ENCODE data around the gene SEMA5B. TPM values are rescaled to one million over a fixed set of nuclear protein-coding genes. Genes with fewer than 3 reads are reported as not detected.

SEMA5B gene
- total RNA-seq, 2 experiments from 2014 or later, result 0.22 TPM; not detected in 1

GRCh38 chr3:122984650-122985049 is 42.9 kb downstream of the SEMA5B start:
- Histone ChIP-seq H3K27ac (ENCODE audit: low read depth in 1 of 2, low read length in 2 of 2) (no peak overlapping the region), H3K4me1 (ENCODE audit: insufficient read depth, low read length) (no peaks in the 10 kb centered on the region), H3K9me3 (ENCODE audit: control insufficient read depth in 1 of 2, insufficient read depth in 1 of 2, low read length in 2 of 2) (no peaks in the 10 kb centered on the region), H3K4me3 (ENCODE audit: low read length) (no peak overlapping the region), H3K27me3 (ENCODE audit: control insufficient read depth in 1 of 2, insufficient read depth in 2 of 2, low read length in 2 of 2) (peaks cover 11 to 22% of the 10 kb centered on the region in 2 experiments), H3K36me3 (ENCODE audit: insufficient read depth, low read length) (no peaks in the 10 kb centered on the region)
- H3K9me3 Mint-ChIP-seq, result no peaks in the 10 kb centered on the region
- CTCF ChIA-PET, result no interaction called here
- H3K27me3 Mint-ChIP-seq, result peaks cover 21% of the 10 kb centered on the region
- no peak for DNase-seq
- H3K27ac Mint-ChIP-seq, result no peak overlapping the region
- H3K4me3 Mint-ChIP-seq, result no peak overlapping the region
- POLR2A ChIA-PET, result no interaction called here
- no peaks in the 10 kb centered on the region for H3K4me1 Mint-ChIP-seq (ENCODE audit: low read depth)
- no peak for ATAC-seq (ENCODE audit: poor library complexity)
- no peaks in the 10 kb centered on the region for H3K36me3 Mint-ChIP-seq (ENCODE audit: low read depth)
- intact Hi-C loops (cut with DNase I, micrococcal nuclease), result no loop called here
- no peak for TF ChIP-seq CTCF (IDR thresholded peaks at IDR 0.05)

GRCh38 chr3:122984007-122984406 is 43.6 kb downstream of the SEMA5B start:
- Mint-ChIP-seq H3K9me3 (no peaks in the 10 kb centered on the region), H3K4me3 (no peak overlapping the region), H3K27me3 (peaks cover 15% of the 10 kb centered on the region), H3K4me1 (ENCODE audit: low read depth) (no peaks in the 10 kb centered on the region), H3K36me3 (ENCODE audit: low read depth) (no peaks in the 10 kb centered on the region), H3K27ac (no peak overlapping the region)
- TF ChIP-seq CTCF (IDR thresholded peaks at IDR 0.05), result no peak
- ChIA-PET CTCF (no interaction called here), POLR2A (no interaction called here)
- no peaks in the 10 kb centered on the region for H3K9me3 ChIP-seq (ENCODE audit: control insufficient read depth in 1 of 2, insufficient read depth in 1 of 2, low read length in 2 of 2)
- H3K4me3 ChIP-seq (ENCODE audit: low read length), result no peak overlapping the region
- H3K27ac ChIP-seq (ENCODE audit: low read depth in 1 of 2, low read length in 2 of 2), result no peak overlapping the region
- ATAC-seq (ENCODE audit: poor library complexity), result no peak
- H3K27me3 ChIP-seq (ENCODE audit: control insufficient read depth in 1 of 2, insufficient read depth in 2 of 2, low read length in 2 of 2), result peaks cover 9 to 16% of the 10 kb centered on the region in 2 experiments
- no peak for DNase-seq
- H3K4me1 ChIP-seq (ENCODE audit: insufficient read depth, low read length), result no peaks in the 10 kb centered on the region
- no peaks in the 10 kb centered on the region for H3K36me3 ChIP-seq (ENCODE audit: insufficient read depth, low read length)
- intact Hi-C loops (cut with DNase I, micrococcal nuclease), result no loop called here

- no peak overlapping the region for H3K27ac ChIP-seq (ENCODE audit: low read depth in 1 of 2, low read length in 2 of 2)
- ATAC-seq (ENCODE audit: poor library complexity) (no peak), DNase-seq (no peak)
- no peaks in the 10 kb centered on the region for H3K4me1 Mint-ChIP-seq (ENCODE audit: low read depth)
- H3K36me3 ChIP-seq (ENCODE audit: insufficient read depth, low read length), result no peaks in the 10 kb centered on the region
- H3K27me3 Mint-ChIP-seq, result peaks cover 6% of the 10 kb centered on the region
- no peak overlapping the region for H3K27ac Mint-ChIP-seq
- intact Hi-C loops (cut with DNase I, micrococcal nuclease), result no loop called here
- peaks cover 4 to 9% of the 10 kb centered on the region in 2 experiments for H3K27me3 ChIP-seq (ENCODE audit: control insufficient read depth in 1 of 2, insufficient read depth in 2 of 2, low read length in 2 of 2)
- TF ChIP-seq CTCF (IDR thresholded peaks at IDR 0.05), result no peak
- H3K9me3 Mint-ChIP-seq, result no peaks in the 10 kb centered on the region
- no peaks in the 10 kb centered on the region for H3K9me3 ChIP-seq (ENCODE audit: control insufficient read depth in 1 of 2, insufficient read depth in 1 of 2, low read length in 2 of 2)
- H3K4me1 ChIP-seq (ENCODE audit: insufficient read depth, low read length), result no peaks in the 10 kb centered on the region
- no peak overlapping the region for H3K4me3 Mint-ChIP-seq
- POLR2A ChIA-PET, result no interaction called here
- CTCF ChIA-PET, result no interaction called here
- H3K36me3 Mint-ChIP-seq (ENCODE audit: low read depth), result no peaks in the 10 kb centered on the region
- no peak overlapping the region for H3K4me3 ChIP-seq (ENCODE audit: low read length)
Observed at GRCh38 chr3:122982216-122983185, 45.1 kb downstream of the SEMA5B start.
